K562 (cell line): ENCODE measurements around the gene ALDH5A1. TPM values are rescaled to one million over a fixed set of nuclear protein-coding genes. Genes with fewer than 3 reads are reported as not detected.

Experiments used
- ATAC-seq: fragments of 200-7000 bp; cut with Tn5 transposase; 3 replicates; pipeline ENCODE4 v1.9.1; 2020; ENCODE audit warnings: moderate library complexity
- BruUV-seq: library from RNA; stranded (reverse); fragments of 400-500 nt; replicated peaks from 2 replicates; lab custom pipeline; 2021; lab: Mats Ljungman, UMichigan
- CTCF ChIA-PET: fragments of 300-600 bp; formaldehyde crosslinking; extraction: SDS; loops from one replicate; lab custom pipeline; 2021; ENCODE audit warnings: low intra/inter-chr PET ratio; lab: Yijun Ruan, JAX
- POLR2A ChIA-PET: fragments of 300-600, 350-650 bp; sonication (Branson Sonifier 250); formaldehyde crosslinking; extraction: SDS; loops from one replicate; lab custom pipeline; 2021; ENCODE audit warnings: antibody characterized with exemption, inconsistent platforms; lab: Yijun Ruan, JAX
- DNase-seq, 4 experiments: peaks; one replicate each; pipeline versions ENCODE4 v3.0.0 to v3.0.0-alpha.2; 2011 to 2018; ENCODE audit warnings: low spot score in 3 of 4, mixed read lengths in 3 of 4; ENCODE audit errors: extremely low read depth in 1 of 4
- FAIRE-seq: peaks from 2 replicates; lab custom pipeline; 2011; peaks lifted over from hg19 to GRCh38; lab: Jason Lieb, UNC
- H2AFZ ChIP-seq: 2 replicates; pipeline ENCODE4 v1.6.0; 2011; ENCODE audit warnings: low read depth, low read length, control low read depth, inconsistent platforms
- H3K27ac ChIP-seq: fragments of 200-600 bp; 3 replicates; pipeline ENCODE4 v1.8.0; 2011; ENCODE audit warnings: low read depth, mild to moderate bottlenecking, control low read depth, inconsistent platforms, low read length, moderate library complexity, mixed read lengths; ENCODE audit errors: extremely low read depth
- H3K27me3 ChIP-seq, 2 experiments: fragments of 300-600 bp in 1 of 2; 2 replicates in 1 of 2; 3 replicates in 1 of 2; pipeline versions ENCODE4 v1.6.0 to v1.8.0; 2011; ENCODE audit warnings: inconsistent platforms in 2 of 2, low read length in 2 of 2, mild to moderate bottlenecking in 1 of 2, mixed read lengths in 1 of 2, moderate library complexity in 1 of 2; ENCODE audit not compliant: control insufficient read depth in 2 of 2, insufficient read depth in 2 of 2
- H3K36me3 ChIP-seq: fragments of 300-600 bp; 3 replicates; pipeline ENCODE4 v1.8.0; 2011; ENCODE audit warnings: mild to moderate bottlenecking, low read length, inconsistent platforms; ENCODE audit not compliant: control insufficient read depth, insufficient read depth
- H3K4me1 ChIP-seq, 2 experiments: fragments of 200-600 bp in 1 of 2; replicated peaks in 1 of 2; 2 replicates in 1 of 2; 3 replicates in 1 of 2; pipeline versions ENCODE4 v1.5.1 to v1.8.0; 2011; ENCODE audit warnings: inconsistent platforms in 2 of 2, low read length in 2 of 2, mild to moderate bottlenecking in 1 of 2, mixed read lengths in 1 of 2, moderate library complexity in 1 of 2; ENCODE audit not compliant: control insufficient read depth in 2 of 2, insufficient read depth in 2 of 2
- H3K4me2 ChIP-seq: 2 replicates; pipeline ENCODE4 v1.6.1; 2011; ENCODE audit warnings: low read length, control low read depth, inconsistent platforms, mixed read lengths; ENCODE audit not compliant: insufficient read depth
- H3K4me3 ChIP-seq: fragments of 200-600 bp; sonication (generic), shearing (Covaris generic); 2 replicates; pipeline ENCODE4 v1.5.1; 2016; ENCODE audit warnings: control low read depth, inconsistent platforms
- H3K79me2 ChIP-seq: fragments of 200-600 bp; 3 replicates; pipeline ENCODE4 v1.8.0; 2011; ENCODE audit warnings: low read length, inconsistent platforms; ENCODE audit not compliant: control insufficient read depth, insufficient read depth
- H3K9ac ChIP-seq, 2 experiments: 2 replicates each; pipeline versions ENCODE4 v1.6.0 to v1.6.1; 2011; ENCODE audit warnings: low read depth in 2 of 2, low read length in 2 of 2, control low read depth in 1 of 2, inconsistent platforms in 1 of 2, mild to moderate bottlenecking in 1 of 2, mixed read lengths in 1 of 2; ENCODE audit not compliant: insufficient read depth in 1 of 2
- H3K9me1 ChIP-seq: one replicate; pipeline ENCODE4 v1.6.0; 2011; ENCODE audit warnings: inconsistent platforms, mild to moderate bottlenecking, low read length, moderate library complexity; ENCODE audit not compliant: control insufficient read depth, insufficient read depth
- H3K9me3 ChIP-seq: replicated peaks from 2 replicates; pipeline ENCODE4 v1.5.1; 2011; ENCODE audit warnings: low read depth, low read length, inconsistent platforms; ENCODE audit not compliant: control insufficient read depth, insufficient read depth
- H4K20me1 ChIP-seq: replicated peaks from 2 replicates; pipeline ENCODE4 v1.6.1; 2011; ENCODE audit warnings: low read length, inconsistent platforms, mixed read lengths; ENCODE audit not compliant: control insufficient read depth, insufficient read depth
- GTF2F1 ChIP-seq: IDR thresholded peaks from 2 replicates; pipeline ENCODE4 v1.6.1; 2011; ENCODE audit warnings: low read depth, low read length, improper control_type of control experiment
- HLTF ChIP-seq: fragments of 450-650 bp; IDR thresholded peaks from 2 replicates; pipeline ENCODE4 v1.6.1; 2016
- MCM3 ChIP-seq: fragments of 450-650 bp; IDR thresholded peaks from 2 replicates; pipeline ENCODE4 v1.6.1; 2016
- RERE ChIP-seq: sonication (generic); formaldehyde crosslinking; IDR thresholded peaks from 2 replicates; pipeline ENCODE4 v1.8.0; 2023; ENCODE audit warnings: missing genetic modification reagents, mild to moderate bottlenecking, borderline replicate concordance
- ZEB2 ChIP-seq: fragments of 450-650 bp; IDR thresholded peaks from 2 replicates; pipeline ENCODE4 v1.6.1; 2016
- WGBS: fragments of 100-300 bp; shearing (Covaris generic); methylation state at CpG from one replicate; pipeline ENCODE4 v1.1.6; 2016; ENCODE audit warnings: low coverage, mixed read lengths; ENCODE audit not compliant: insufficient coverage; ENCODE audit errors: missing lambda C conversion rate; 5-methylcytosine and 5-hydroxymethylcytosine counted together
- in situ Hi-C: fragments of 300-500 bp; cut with MboI; formaldehyde crosslinking; loops from 4 replicates; pipeline ENCODE4 v1.15.0; 2018; ENCODE audit warnings: inconsistent platforms, mixed read lengths
- intact Hi-C: fragments of 100-400 bp; cut with micrococcal nuclease; formaldehyde crosslinking; loops from 2 replicates; pipeline ENCODE4 v1.14.2; 2022
- polyA plus RNA-seq, 8 experiments: library from polyadenylated mRNA; depleted of rRNA in 4 of 8; stranded (reverse) in 5 of 8; unstranded in 3 of 8; fragments of >200 nt; fragmentation: Nextera tagmentation in 2 of 8; fragmentation: Illumina TruSeq in 1 of 8; extraction: Ambion mirVana in 2 of 8; extraction: Trizol in 1 of 8; gene quantifications; 2 replicates each; pipeline versions ENCODE4 v1.2.1 to v1.2.3, GENCODE V29; 2011 to 2014; ENCODE audit warnings: inconsistent platforms in 1 of 8, missing spikeins in 1 of 8
- total RNA-seq, 7 experiments: library from RNA; depleted of rRNA in 6 of 7; stranded (reverse); fragments of >200 nt in 6 of 7; fragmentation: Illumina TruSeq in 2 of 7; extraction: Trizol in 2 of 7; gene quantifications; 2 replicates each; pipeline versions ENCODE4 v1.2.1 to v1.2.3, GENCODE V29; 2011 to 2021; ENCODE audit warnings: low replicate concordance in 1 of 7

ALDH5A1 gene
- total and polyA plus RNA-seq, 9 of the 15 experiments (the other 6 are each of a cell fraction or from before 2014, with no cell fraction given): 2.2 to 19.7 (median 9.5) TPM

- no TSS peak for BruUV-seq
- ATAC-seq (no peak), DNase-seq (no peak), FAIRE-seq (no peak)
- in situ Hi-C loops: no loop called here
- no peak overlapping the region for H2AFZ ChIP-seq
- H3K79me2 ChIP-seq: no peaks in the 10 kb centered on the region
- WGBS: 24% methylated on average over 4 of the region's 4 CpGs
- H3K36me3 ChIP-seq: no peaks in the 10 kb centered on the region
- no peak overlapping the region for H3K4me3 ChIP-seq
- POLR2A ChIA-PET: interaction anchor here (0.7 to 1.5 kb wide), 2 partner anchors 18 to 19 kb away, joined by 3 read pairs; no protein-coding TSS in a partner anchor
- no peak overlapping the region for H3K9ac ChIP-seq
- H3K9me1 ChIP-seq: no peaks in the 10 kb centered on the region
- H3K4me2 ChIP-seq: no peak overlapping the region
- H4K20me1 ChIP-seq: no peaks in the 10 kb centered on the region
- H3K27me3 ChIP-seq: peaks cover 10 to 16% of the 10 kb centered on the region in 2 experiments
- no peak overlapping the region for H3K27ac ChIP-seq
- intact Hi-C loops: no loop called here
- H3K4me1 ChIP-seq: no peaks in the 10 kb centered on the region
- no peaks in the 10 kb centered on the region for H3K9me3 ChIP-seq
- no peak for TF ChIP-seq HLTF
- TF ChIP-seq RERE (CRISPR knock-in tag): no peak
- no peak for TF ChIP-seq ZEB2
- no peak for TF ChIP-seq GTF2F1
- TF ChIP-seq MCM3: no peak
- TF ChIP-seq, all 486 proteins: peak for 0
- CTCF ChIA-PET: no interaction called here
Observed at GRCh38 chr6:24460966-24461365, 33.8 kb upstream of the ALDH5A1 start.
